Adrenal gland (tissue), 19 donors: ENCODE results near the gene TRIML2. TPM values are rescaled to one million over a fixed set of nuclear protein-coding genes. Genes with fewer than 3 reads are reported as not detected.

ENCODE experiments used
- DNase-seq, 7 donors: peaks; one replicate each; pipeline ENCODE4 v3.0.0-alpha.2; 2019 to 2020
- H3K27ac ChIP-seq, 5 donors: fragments of 200-600 bp; sonication (generic) in 4 of 5; 1 replicate in 3 of 5; 2 replicates in 2 of 5; pipeline versions ENCODE4 v1.5.1 to v1.8.0; 2016 to 2020; ENCODE audit warnings: mild to moderate bottlenecking in 1 of 5
- H3K27me3 ChIP-seq: fragments of 200-600 bp; 2 replicates; pipeline ENCODE4 v1.8.0; 2021
- H3K36me3 ChIP-seq, 2 donors: fragments of 200-600 bp; replicated peaks in 1 of 2; 1 replicate in 1 of 2; 2 replicates in 1 of 2; pipeline versions ENCODE4 v1.5.1 to v1.8.0; 2018 to 2022
- H3K4me1 ChIP-seq, 2 donors: fragments of 200-600 bp; replicated peaks in 1 of 2; 1 replicate in 1 of 2; 2 replicates in 1 of 2; pipeline versions ENCODE4 v1.5.1 to v1.8.0; 2018 to 2021
- H3K4me3 ChIP-seq, 4 donors: fragments of 200-600 bp; sonication (generic) in 3 of 4; one replicate each; pipeline ENCODE4 v1.5.1; 2016 to 2018
- H3K9me3 ChIP-seq, 3 donors: fragments of 200-600 bp; sonication (generic) in 1 of 3; replicated peaks in 1 of 3; 1 replicate in 2 of 3; 2 replicates in 1 of 3; pipeline versions ENCODE4 v1.5.1 to v1.8.0; 2016 to 2021
- POLR2A ChIP-seq, 2 donors: fragments of 450-650 bp; IDR thresholded peaks; one replicate each; pipeline ENCODE4 v1.6.1; 2017; ENCODE audit warnings: antibody characterized with exemption in 2 of 2, mild to moderate bottlenecking in 2 of 2, moderate library complexity in 1 of 2
- WGBS, 4 donors: extraction: QIAGEN DNeasy Blood & Tissue Kit in 2 of 4; methylation state at CpG; one replicate each; pipeline versions ENCODE4 v1.1.5 to v1.1.7; 2013 to 2017; 5-methylcytosine and 5-hydroxymethylcytosine counted together
- intact Hi-C, 2 donors: fragments of 100-400 bp; cut with DNase I; formaldehyde crosslinking; loops; one replicate each; pipeline versions ENCODE4 v1.14.1 to v1.15.0; 2022 to 2023
- long read RNA-seq, 10 donors: library from polyadenylated mRNA in 3 of 10; unstranded in 2 of 10; stranded (forward) in 1 of 10; transcript quantifications; one replicate each; pipeline ENCODE4 v2.0.0 and lab custom pipeline, GENCODE V29; 2021 to 2026
- polyA plus RNA-seq, 3 donors: library from polyadenylated mRNA; stranded (reverse); fragments of 200-250 nt in 2 of 3; fragments of 350-450 nt in 1 of 3; fragmentation: Illumina TruSeq in 1 of 3; extraction: RNeasy Lipid Tissue Mini Kit (QIAGEN cat#74804) in 1 of 3; gene quantifications; one replicate each; pipeline ENCODE4 v1.2.3, GENCODE V29; 2013 to 2014
- total RNA-seq, 9 donors: library from RNA; depleted of rRNA in 4 of 9; stranded (reverse); fragments of >200 nt in 4 of 9; fragments of 120-200 nt in 1 of 9; fragmentation: NEBNext Ultra II Directional in 1 of 9; extraction: Animal tissue kit (Norgen Biotek cat#: 25700) in 1 of 9; gene quantifications; one replicate each; pipeline versions ENCODE4 v1.1.0 to v1.2.4, GENCODE V29; 2013 to 2023
- TF ChIP-seq, protein P1 (sequence below), 6 experiments: fragments of 450-650 bp in 4 of 6; fragments of 200-600 bp in 2 of 6; sonication (generic) in 1 of 6; IDR thresholded peaks; 1 replicate in 5 of 6; 2 replicates in 1 of 6; pipeline versions ENCODE4 v1.5.1 to v1.8.0; 2016 to 2021; ENCODE audit warnings: antibody characterized with exemption in 6 of 6, mild to moderate bottlenecking in 2 of 6, moderate library complexity in 1 of 6
- donor health status: healthy with polysubstance abuse.
- donor health status: Bipolar disorder and iron deficiency.
- donor health status: DM: yes; HTN: yes; CAD: no.
- donor health status: DM: no; HTN: no; CAD: no.
- donor health status: DM: no; HTN: no; CAD: no.
- donor health status: DM: yes; HTN: yes; CAD: no.

Gene TRIML2, protein sequence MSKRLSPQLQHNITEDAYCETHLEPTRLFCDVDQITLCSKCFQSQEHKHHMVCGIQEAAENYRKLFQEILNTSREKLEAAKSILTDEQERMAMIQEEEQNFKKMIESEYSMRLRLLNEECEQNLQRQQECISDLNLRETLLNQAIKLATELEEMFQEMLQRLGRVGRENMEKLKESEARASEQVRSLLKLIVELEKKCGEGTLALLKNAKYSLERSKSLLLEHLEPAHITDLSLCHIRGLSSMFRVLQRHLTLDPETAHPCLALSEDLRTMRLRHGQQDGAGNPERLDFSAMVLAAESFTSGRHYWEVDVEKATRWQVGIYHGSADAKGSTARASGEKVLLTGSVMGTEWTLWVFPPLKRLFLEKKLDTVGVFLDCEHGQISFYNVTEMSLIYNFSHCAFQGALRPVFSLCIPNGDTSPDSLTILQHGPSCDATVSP
- total RNA-seq (under 1 TPM in 4 of 9 donors, not detected in 5; 0.11 to 0.51 (median 0.22) TPM), polyA plus RNA-seq (under 1 TPM in 2 of 3 donors, not detected in 1; 0.16 to 0.20 TPM)
- long read RNA-seq, donor 1: 0 reads
- long read RNA-seq, donor 2: 0 reads
- long read RNA-seq, donor 3: 0 reads
- long read RNA-seq, donor 4: 0 reads
- long read RNA-seq, donor 5: 0 reads
- long read RNA-seq, donor 6: 0 reads
- long read RNA-seq, donor 7: 0 reads
- long read RNA-seq, donor 8: 0 reads
- long read RNA-seq, donor 9: 0 reads
- long read RNA-seq, donor 10: 0 reads

DNA sequence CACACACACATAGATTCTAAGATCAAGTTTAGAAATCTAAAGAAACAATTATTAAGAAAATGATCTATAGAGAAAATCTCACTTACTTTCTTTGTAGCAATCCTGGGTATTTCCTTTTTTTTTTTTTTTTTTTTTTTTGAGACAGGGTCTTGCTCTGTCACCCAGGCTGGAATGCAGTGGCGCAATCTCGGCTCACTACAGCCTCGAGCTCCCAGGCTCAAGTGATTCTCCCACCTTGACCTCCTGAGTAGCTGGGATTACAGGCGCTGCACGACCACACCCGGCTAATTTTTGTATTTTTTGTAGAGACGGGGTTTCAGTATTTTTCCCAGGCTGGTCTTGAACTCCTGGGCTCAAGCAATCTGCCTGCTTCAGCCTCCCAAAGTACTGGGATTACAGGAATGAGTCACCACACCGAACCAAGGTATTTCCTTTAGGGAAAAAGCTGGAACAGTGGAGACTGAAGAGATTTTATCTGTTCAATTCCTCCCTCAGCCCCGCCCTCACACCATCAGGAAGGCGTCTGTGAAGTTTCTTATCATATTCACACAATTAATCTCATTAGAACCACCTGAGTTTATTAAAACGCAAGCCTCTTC, at the start of gene TRIML2:
TSS of gene TRIML2 (minus strand) at position 447 of the 599 bp plus-strand sequence. CDS start 4,235 bp downstream, outside the sequence.
- TF ChIP-seq POLR2A (IDR thresholded peaks at IDR 0.05): no peak
- TF ChIP-seq, protein P1, sequence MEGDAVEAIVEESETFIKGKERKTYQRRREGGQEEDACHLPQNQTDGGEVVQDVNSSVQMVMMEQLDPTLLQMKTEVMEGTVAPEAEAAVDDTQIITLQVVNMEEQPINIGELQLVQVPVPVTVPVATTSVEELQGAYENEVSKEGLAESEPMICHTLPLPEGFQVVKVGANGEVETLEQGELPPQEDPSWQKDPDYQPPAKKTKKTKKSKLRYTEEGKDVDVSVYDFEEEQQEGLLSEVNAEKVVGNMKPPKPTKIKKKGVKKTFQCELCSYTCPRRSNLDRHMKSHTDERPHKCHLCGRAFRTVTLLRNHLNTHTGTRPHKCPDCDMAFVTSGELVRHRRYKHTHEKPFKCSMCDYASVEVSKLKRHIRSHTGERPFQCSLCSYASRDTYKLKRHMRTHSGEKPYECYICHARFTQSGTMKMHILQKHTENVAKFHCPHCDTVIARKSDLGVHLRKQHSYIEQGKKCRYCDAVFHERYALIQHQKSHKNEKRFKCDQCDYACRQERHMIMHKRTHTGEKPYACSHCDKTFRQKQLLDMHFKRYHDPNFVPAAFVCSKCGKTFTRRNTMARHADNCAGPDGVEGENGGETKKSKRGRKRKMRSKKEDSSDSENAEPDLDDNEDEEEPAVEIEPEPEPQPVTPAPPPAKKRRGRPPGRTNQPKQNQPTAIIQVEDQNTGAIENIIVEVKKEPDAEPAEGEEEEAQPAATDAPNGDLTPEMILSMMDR (IDR thresholded peaks at IDR 0.05): no peak
- H3K9me3 ChIP-seq: no peaks in the 10 kb centered on the region
- intact Hi-C loops: no loop called here
- no peaks in the 10 kb centered on the region for H3K36me3 ChIP-seq
- no peak within 1 kb of the TSS for H3K27ac ChIP-seq
- no peaks in the 10 kb centered on the region for H3K27me3 ChIP-seq
- no peak within 1 kb of the TSS for H3K4me3 ChIP-seq
- H3K4me1 ChIP-seq: no peaks in the 10 kb centered on the region
- no peak for DNase-seq
- WGBS, 4 donors: 54 to 68% (median 60%) methylated on average over 11 of the region's 11 CpGs

DNA sequence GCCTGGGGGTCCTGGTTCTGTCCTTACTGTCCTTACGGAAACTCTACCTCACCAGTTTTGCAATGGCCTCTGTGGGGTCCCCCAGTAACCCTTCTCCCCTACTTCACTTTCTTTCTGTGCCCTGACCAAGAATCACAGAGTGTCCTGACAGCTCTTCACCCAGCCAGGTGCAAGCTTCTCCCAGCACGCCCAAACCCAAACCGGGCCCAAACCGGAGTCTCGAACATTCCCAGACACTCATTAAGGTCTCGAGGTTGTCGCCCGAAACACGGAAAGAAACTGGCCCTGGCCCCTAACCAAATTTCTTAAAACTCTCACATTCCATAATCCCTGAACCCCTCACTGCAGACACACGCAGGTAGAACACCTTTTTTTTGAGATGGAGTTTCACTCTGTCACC, 48.9 kb upstream of the TRIML2 start:
- WGBS, 4 donors: 89 to 94% (median 90%) methylated on average over 10 of the region's 10 CpGs

DNA sequence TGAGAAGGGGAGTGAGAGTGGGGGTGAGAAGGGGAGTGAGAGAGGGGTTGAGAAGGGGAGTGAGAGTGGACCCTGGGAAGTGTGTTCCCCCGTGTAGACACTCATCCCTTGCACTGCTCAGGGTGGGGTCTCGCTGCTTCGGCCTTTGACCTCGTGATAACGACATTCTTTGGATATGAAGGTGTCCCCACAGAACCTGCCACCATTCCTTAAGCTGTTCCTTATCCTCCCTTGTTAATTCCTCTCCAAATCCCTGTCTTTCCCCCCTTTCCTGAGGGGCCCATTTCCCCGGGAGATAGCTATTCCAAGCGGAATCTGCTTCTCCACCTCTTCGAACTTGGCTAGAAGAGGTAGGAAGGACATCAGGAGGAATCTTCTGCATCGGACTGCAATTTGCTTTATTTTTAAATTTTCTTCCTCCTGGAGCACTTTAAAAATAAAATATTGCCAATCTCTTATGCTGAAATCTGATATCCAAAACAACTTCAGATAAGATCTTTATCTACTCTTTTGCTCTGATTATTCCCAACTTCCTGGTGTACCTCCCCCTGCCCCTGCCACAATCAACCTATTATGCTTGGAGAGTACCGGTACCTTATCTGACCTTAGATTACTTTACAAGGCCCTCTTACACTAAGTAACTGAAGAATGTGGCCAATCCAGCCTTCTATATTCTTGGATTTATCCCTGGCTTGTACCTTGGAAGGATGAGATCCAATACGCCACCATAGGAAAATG, 45.4 kb upstream of the TRIML2 start:
- no peaks in the 10 kb centered on the region for H3K4me1 ChIP-seq
- intact Hi-C loops: no loop called here
- DNase-seq: peak in 1 of 7 donors; percentile 15
- no peak for TF ChIP-seq POLR2A (IDR thresholded peaks at IDR 0.05)
- TF ChIP-seq, protein P1 (IDR thresholded peaks at IDR 0.05): no peak
- H3K27ac ChIP-seq: no peak overlapping the region
- WGBS, 4 donors: 78 to 89% (median 84%) methylated on average over 11 of the region's 11 CpGs
- H3K9me3 ChIP-seq: no peaks in the 10 kb centered on the region
- no peaks in the 10 kb centered on the region for H3K36me3 ChIP-seq
- no peaks in the 10 kb centered on the region for H3K27me3 ChIP-seq
- no peak overlapping the region for H3K4me3 ChIP-seq

More for the DNA sequence above, 48.9 kb upstream of the TRIML2 start:
- no peak overlapping the region for H3K27ac ChIP-seq
- intact Hi-C loops: no loop called here
- TF ChIP-seq POLR2A (IDR thresholded peaks at IDR 0.05): no peak
- TF ChIP-seq, protein P1 (IDR thresholded peaks at IDR 0.05): no peak
- no peaks in the 10 kb centered on the region for H3K4me1 ChIP-seq
- H3K9me3 ChIP-seq: no peaks in the 10 kb centered on the region
- H3K27me3 ChIP-seq: no peaks in the 10 kb centered on the region
- DNase-seq: no peak
- H3K36me3 ChIP-seq: no peaks in the 10 kb centered on the region
- H3K4me3 ChIP-seq: no peak overlapping the region
